ELF-1 (cell line): Measurements from ENCODE around the gene KCNK7.

ENCODE experiments used
- DNase-seq: peaks from one replicate; pipeline ENCODE4 v3.0.0-alpha.2; 2016; ENCODE audit warnings: low read depth, low spot score

The KCNK7 gene

GRCh38 chr11:65611028-65611757 lies 15.6 kb upstream of the KCNK7 start:
- no peak for DNase-seq

GRCh38 chr11:65610404-65610803 lies 14.8 kb upstream of the KCNK7 start:
- no peak for DNase-seq

GRCh38 chr11:65609665-65610064 lies 14.1 kb upstream of the KCNK7 start:
- DNase-seq, result no peak

- no peak for DNase-seq
These were observed 13.6 kb upstream of the KCNK7 start for GRCh38 chr11:65609229-65609628.

DNA sequence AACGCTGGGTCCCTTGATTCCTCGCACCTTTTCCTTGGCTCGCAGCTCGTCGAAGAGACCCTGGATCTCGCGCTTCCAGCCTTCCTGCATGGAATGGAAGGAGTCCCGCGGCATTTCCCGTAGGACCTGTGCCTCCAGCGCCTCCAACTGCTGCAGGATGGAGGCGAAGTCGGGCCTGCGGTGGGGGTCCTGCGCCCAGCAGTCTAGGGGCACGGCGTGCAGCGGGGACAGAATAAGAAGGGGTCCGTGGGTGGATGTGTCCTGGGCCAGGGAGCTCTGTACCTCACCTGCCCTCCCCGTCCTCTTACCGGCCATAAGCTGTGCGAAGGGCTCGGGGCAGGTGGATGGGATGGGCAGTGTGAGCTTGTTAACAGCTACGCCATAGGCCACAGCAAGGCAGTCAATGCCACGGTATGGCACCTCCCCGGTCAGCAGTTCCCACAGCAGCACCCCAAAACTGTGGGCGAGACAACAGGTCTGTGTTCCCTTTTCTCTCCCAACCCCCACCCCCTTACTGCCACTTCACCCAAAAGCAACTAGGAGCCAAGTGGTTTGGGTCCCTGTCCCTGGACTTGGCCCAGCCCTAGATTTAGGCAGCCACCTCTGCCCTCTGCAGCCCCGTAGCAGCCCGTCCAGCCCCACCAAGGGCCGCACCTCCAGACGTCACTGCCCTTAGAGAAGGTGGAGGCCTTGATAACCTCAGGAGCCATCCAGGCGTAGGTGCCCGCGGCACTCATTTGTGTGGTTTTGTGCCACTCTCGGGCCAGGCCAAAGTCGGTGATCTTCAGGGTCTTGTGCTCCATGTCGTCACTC lies 12.2 kb upstream of the KCNK7 start:
- DNase-seq, result no peak

DNA sequence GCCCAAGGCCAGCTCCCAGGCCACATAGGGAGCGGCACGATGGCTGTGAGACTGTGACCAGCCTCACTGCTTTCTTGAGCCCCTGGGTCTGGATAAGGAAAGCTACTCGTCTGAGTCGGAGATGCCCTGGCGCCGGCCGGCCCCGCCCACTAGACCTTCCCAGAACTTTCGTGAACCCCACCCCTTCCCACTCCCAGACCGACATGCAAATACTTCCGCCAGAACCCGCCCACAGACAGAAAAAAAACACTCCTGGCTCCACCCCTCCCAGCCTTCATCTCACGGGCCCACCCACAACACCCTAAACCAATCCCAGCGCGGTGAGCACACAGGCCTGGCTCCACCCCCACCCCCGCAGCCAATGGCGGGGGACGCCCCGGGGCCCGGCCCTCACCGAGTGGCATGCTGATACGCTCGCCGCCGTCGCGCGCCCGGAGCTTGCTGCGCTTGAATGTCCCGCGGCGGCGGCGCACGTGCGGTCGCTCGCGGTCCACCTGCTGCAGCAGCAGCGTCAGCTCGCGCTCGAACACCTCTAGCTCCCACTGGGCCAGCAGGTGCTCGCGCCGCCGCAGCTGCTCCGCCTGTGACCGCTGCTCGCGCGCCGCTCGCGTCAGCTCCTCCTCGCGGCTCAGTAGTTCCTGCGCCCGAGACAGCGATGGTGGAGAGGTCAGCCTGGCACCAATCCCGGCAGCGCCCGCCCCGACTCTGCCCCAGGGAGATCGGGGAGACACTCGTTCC lies 11.4 kb upstream of the KCNK7 start:
- DNase-seq, result peak; percentile 100

DNA sequence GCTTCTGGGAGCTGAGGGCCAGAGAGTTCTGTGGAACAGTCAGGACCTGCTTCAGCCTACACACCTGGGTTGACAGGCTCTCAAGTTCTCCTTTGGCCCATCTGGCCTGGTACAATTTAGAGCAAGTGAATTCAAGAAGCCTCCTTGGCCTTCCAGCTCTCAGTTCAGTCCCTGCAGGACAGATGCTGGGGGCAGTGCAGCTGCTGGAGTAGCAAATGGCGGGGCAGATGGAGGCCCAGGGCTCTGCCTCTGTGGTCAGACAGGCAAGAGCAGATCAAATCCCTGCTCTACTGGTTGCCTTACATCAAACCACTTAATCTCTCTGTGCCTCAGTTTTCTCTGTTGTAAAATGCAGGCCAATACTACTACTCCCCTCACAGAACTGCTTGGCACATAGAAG lies 8.7 kb upstream of the KCNK7 start:
- DNase-seq, result no peak

- DNase-seq, result no peak
These were observed 4.3 kb upstream of the KCNK7 start for GRCh38 chr11:65599955-65600246.

- DNase-seq, result no peak
These were observed 3.8 kb upstream of the KCNK7 start for GRCh38 chr11:65599216-65599954.

DNA sequence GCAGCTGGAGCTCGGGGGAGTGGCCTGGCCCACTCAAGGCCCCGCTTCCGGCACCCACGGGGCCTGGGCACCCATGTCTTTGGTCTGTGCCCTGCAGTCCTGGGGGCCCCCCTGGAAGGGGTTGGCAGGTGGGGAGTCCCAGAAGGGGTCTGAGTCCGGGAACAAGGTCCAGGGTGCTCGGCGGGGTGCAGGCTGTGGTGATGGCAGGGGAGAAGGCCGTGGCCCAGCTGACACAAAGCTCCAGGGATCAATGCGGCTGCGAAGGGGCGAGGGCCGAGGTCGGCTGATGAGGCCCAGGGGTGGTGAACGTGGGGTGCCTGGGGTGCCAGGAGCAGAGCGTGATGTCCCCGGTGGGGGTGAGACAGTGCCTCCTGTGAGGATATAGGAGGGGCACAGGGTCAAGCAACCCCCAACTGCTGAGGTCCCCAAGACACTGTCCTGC lies 2.7 kb upstream of the KCNK7 start:
- no peak for DNase-seq

GRCh38 chr11:65596520-65596919 lies 920 bp upstream of the KCNK7 start:
- no peak for DNase-seq

DNA sequence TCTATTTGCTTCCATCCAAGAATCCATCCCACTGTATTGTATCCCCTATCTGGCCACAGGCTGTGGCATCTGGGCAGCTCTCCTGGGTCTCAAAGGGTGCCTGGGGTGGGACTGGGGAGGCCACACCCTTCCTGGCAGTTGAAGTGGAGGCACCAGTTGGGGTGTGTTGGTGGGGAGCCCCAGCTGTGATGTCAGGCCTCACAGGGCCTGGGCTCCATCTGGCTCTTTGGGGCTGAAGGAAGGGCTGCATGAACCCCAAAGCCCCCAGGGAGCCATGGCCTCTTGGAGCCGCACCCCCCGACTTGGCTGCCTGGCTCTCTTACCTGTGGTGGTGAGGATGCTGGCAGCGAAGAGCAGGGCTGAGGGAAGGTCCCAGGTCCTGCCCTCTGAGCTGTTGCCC lies 469 bp downstream of the KCNK7 start:
- no peak for DNase-seq

GRCh38 chr11:65593518-65594414 lies 1.8 kb downstream of the KCNK7 start:
- DNase-seq, result peak; percentile 64

DNA sequence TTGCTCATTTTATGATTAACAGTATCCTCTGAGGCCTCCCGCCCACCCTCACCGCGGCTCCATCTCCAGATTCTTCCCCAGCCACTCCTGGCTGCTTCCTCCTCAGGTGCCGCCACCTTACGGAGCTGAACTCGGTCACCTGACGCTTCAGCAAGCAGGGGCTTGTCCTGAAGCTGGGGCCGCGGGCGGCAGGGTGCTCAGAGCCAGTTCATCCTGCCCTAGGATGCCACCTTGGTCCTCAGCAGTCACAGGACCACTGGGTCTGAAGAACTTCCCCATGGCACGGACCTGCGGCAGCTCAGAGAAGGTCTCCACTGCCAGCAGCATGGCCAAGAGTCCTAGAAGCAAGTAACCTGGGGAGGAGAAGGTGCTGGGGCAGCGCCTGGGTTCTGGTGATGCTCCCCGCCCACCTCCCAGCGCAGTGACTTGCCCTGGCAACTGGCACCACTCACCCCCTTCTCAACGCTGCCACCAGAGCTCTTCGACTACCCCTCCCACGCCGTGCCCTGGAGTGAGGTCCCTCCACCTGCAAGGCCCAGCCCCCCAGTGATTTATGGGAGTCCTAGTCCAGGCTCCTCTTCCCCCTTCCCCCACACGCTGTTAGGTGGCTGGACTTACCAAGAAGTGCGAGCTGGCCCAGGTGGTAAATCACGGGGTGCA lies 2.6 kb downstream of the KCNK7 start:
- no peak for DNase-seq

- peak; percentile 85 for DNase-seq
These were observed 3.4 kb downstream of the KCNK7 start for GRCh38 chr11:65591939-65592857.

- DNase-seq, result no peak
These were observed 5.3 kb downstream of the KCNK7 start for GRCh38 chr11:65590240-65590738.

DNA sequence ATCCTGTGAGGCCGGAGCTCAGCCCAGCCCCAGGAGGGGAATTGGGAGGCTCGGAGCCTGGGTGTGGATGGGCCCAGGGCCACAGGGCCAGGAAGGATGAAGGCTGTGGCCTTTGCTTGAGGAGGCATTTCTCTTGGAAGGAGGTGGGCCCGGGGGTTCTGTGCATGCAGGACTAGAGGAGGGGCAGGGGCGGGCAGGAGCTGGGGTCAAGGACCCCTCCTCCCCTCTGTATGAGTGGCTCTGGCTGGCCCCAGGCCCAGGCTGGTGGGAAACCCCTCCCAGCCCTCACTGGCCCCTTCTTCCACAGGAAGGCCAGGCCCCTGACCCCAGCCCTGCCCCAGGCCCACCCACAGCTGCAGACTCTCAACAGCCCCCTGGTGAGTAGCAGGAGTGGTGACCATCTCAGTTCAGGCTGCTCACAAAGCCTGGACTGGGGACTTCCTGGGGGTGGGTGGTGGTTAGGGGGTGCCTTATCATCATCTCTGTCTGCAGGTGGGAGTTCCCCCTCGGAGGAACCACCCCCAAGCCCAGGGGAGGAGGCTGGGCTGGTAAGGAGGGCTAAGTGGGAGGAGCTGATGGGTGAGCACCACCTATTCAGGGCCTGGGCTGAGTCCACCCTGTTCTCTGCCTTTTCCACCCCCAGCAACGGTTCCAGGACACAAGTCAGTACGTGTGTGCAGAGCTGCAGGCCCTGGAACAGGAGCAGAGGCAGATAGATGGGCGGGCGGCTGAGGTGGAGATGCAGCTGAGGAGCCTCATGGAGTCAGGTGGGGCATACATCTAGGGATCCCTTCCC lies 6.0 kb downstream of the KCNK7 start:
- no peak for DNase-seq
